Mucosa of descending colon (tissue), 3 donors: ENCODE measurements around the gene FAM181B. TPM values are rescaled to one million over a fixed set of nuclear protein-coding genes. Genes with fewer than 3 reads are reported as not detected.
A peak's percentile ranks its signal among the peaks of the same experiment; 100 is the strongest.
"Not testable (repeated sequence)": the region's sequence is repeated elsewhere in the genome, so short reads cannot be mapped to it uniquely, and the experiment has no call there.

Source experiments
- ATAC-seq: fragments of 200-7000 bp; cut with Tn5 transposase; one replicate; pipeline ENCODE4 v1.9.1; 2020; ENCODE audit warnings: mild to moderate bottlenecking, moderate library complexity
- DNase-seq, 3 donors: peaks; one replicate each; pipeline ENCODE4 v3.0.0-alpha.2; 2020
- H3K36me3 ChIP-seq: fragments of 200-600 bp; one replicate; pipeline ENCODE4 v1.8.0; 2021; ENCODE audit warnings: low read depth, mild to moderate bottlenecking
- H3K4me1 ChIP-seq: fragments of 200-600 bp; one replicate; pipeline ENCODE4 v1.8.0; 2021; ENCODE audit warnings: low read depth, mild to moderate bottlenecking
- H3K4me3 ChIP-seq: fragments of 200-600 bp; one replicate; pipeline ENCODE4 v1.8.0; 2021; ENCODE audit warnings: mild to moderate bottlenecking
- H3K9me3 ChIP-seq: fragments of 200-600 bp; one replicate; pipeline ENCODE4 v1.8.0; 2021; ENCODE audit warnings: mild to moderate bottlenecking
- CTCF ChIP-seq: fragments of 200-600 bp; IDR thresholded peaks from one replicate; pipeline ENCODE4 v1.8.0; 2022; ENCODE audit warnings: antibody characterized with exemption, mild to moderate bottlenecking
- intact Hi-C, 2 donors: fragments of 100-400 bp; cut with DNase I in 1 of 2; cut with micrococcal nuclease in 1 of 2; formaldehyde crosslinking; loops; one replicate each; pipeline versions ENCODE4 v1.11.0 to v1.11.1; 2022; cut with DNase I, micrococcal nuclease
- total RNA-seq, 3 donors: library from RNA; stranded (reverse); fragmentation: NEBNext Ultra II Directional in 2 of 3; extraction: Animal tissue kit (Norgen Biotek cat#: 25700) in 2 of 3; gene quantifications; one replicate each; pipeline versions ENCODE4 v1.2.1 to v1.2.4, GENCODE V29; 2021 to 2023
- donor health status: DM: no; HTN: no; CAD: no; lungs with moderate emphysema.
- donor health status: DM: no; HTN: no; CAD: no.
- donor health status: DM: no; HTN: yes; CAD: no.

The FAM181B gene
- total RNA-seq, 3 donors from 2014 or later, result 0.19 to 1.3 TPM; not detected in 1

DNA sequence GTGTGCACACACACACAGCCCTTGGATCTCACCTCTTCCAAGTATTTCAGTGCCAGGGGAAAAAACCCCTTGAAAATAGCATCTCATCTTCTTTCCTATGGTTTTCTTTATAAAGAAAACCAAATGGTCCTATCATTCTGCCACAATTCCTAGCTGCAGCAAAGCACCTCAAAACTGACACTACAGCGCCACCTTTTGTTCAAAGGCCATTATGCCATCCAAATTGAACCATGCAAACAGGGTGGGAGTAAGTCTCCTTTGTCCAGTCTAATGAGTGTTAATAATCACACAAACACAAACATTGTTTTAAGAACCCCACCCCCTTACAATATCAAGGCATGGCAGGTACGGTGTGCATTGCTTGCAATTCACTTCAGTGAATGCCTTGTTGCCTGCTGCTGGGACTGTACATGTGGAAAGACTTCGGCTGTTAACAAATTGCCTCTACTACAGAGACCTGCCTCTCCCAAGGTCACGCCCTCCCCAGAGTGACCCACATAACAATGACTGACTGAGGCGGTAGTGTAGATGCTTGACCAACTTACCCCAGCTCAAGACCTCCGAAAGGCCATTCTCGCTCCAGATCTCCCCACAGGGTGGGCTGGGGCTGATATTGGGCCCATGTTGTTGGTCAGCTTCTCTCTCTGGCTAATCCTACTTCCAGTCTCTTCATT, 31.7 kb downstream of the FAM181B start:
- DNase-seq (peak in 1 of 3 donors; percentile 32), ATAC-seq (no peak)
- no peaks in the 10 kb centered on the region for H3K4me1 ChIP-seq
- H3K36me3 ChIP-seq, result no peaks in the 10 kb centered on the region
- peak; percentile 37 for TF ChIP-seq CTCF
- intact Hi-C loops, result no loop called here
- H3K4me3 ChIP-seq, result no peak overlapping the region
- H3K9me3 ChIP-seq, result no peaks in the 10 kb centered on the region

GRCh38 chr11:82698576-82699352, 34.9 kb downstream of the FAM181B start:
- intact Hi-C loops, result no loop called here

GRCh38 chr11:82692981-82693380, 40.7 kb downstream of the FAM181B start:
- no peak for DNase-seq
- intact Hi-C loops, result no loop called here
- Histone ChIP-seq H3K4me3 (no peak overlapping the region), H3K36me3 (no peaks in the 10 kb centered on the region), H3K4me1 (no peaks in the 10 kb centered on the region), H3K9me3 (no peaks in the 10 kb centered on the region)
- ATAC-seq, result no peak
- no peak for TF ChIP-seq CTCF

More at GRCh38 chr11:82698576-82699352, 34.9 kb downstream of the FAM181B start:
- DNase-seq, result no peak
- no peak for TF ChIP-seq CTCF
- no peaks in the 10 kb centered on the region for H3K9me3 ChIP-seq
- H3K36me3 ChIP-seq, result no peaks in the 10 kb centered on the region
- ATAC-seq, result no peak
- H3K4me3 ChIP-seq, result no peak overlapping the region
- H3K4me1 ChIP-seq, result no peaks in the 10 kb centered on the region

DNA sequence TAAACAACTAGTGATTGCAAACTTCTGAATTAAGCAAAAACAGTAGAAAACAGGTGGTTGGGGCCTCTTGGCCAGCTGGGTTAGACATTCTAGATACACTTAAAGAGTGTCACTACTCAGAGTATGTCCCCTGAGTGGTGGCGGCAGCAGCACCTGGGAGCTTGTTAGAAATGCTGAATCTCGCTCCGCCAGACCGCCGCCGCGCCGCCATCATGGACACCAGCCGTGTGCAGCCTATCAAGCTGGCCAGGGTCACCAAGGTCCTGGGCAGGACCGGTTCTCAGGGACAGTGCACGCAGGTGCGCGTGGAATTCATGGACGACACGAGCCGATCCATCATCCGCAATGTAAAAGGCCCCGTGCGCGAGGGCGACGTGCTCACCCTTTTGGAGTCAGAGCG, 44.3 kb downstream of the FAM181B start:
- H3K4me3 ChIP-seq, DNase-seq, ATAC-seq, H3K36me3 ChIP-seq, H3K4me1 ChIP-seq, H3K9me3 ChIP-seq, intact Hi-C loops: not testable (repeated sequence)

- H3K4me3 ChIP-seq, result no peak overlapping the region
- intact Hi-C loops, result no loop called here
- no peaks in the 10 kb centered on the region for H3K9me3 ChIP-seq
- TF ChIP-seq CTCF, result no peak
- no peaks in the 10 kb centered on the region for H3K4me1 ChIP-seq
- DNase-seq (no peak), ATAC-seq (no peak)
- no peaks in the 10 kb centered on the region for H3K36me3 ChIP-seq
Observed at GRCh38 chr11:82686211-82686610, 47.5 kb downstream of the FAM181B start.

- intact Hi-C loops, result no loop called here
- DNase-seq, result no peak
- H3K4me3 ChIP-seq, result no peak overlapping the region
- no peak for TF ChIP-seq CTCF
- no peaks in the 10 kb centered on the region for H3K4me1 ChIP-seq
- ATAC-seq, result no peak
- H3K9me3 ChIP-seq, result no peaks in the 10 kb centered on the region
- H3K36me3 ChIP-seq, result no peaks in the 10 kb centered on the region
Observed at GRCh38 chr11:82683029-82683428, 50.6 kb downstream of the FAM181B start.
